ENCODE data around the gene GPC6.

Gene GPC6

GRCh38 chr13:93407551-93407950, 180.9 kb downstream of the GPC6 start:
- no peak for DNase-seq (ENCODE audit: low read depth)
- no peak for TF ChIP-seq CTCF (conservative IDR thresholded peaks at IDR 0.05; ENCODE audit: low read length)

DNA sequence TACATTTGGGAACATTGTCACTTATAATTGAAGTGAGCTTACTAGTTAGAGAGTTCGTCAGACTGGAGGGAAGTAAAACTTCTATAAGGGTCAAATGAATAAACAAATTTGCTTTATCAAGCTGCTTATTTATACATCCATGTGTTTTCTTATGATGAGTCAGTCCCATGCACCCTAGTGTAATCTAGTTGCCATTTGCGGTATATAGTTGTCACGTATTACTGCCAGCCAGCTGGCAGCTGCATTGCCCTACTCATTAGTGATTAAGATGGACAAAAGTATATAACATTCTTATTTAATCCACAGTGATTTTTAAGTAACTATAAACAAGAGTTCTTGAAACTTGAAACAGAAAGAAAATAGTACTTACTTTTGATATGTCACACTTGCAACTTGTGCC, 182.4 kb downstream of the GPC6 start:
- TF ChIP-seq CTCF (conservative IDR thresholded peaks at IDR 0.05; ENCODE audit: low read length), result no peak
- DNase-seq (ENCODE audit: low read depth), result no peak
- no peak overlapping the region for H3K4me3 ChIP-seq (ENCODE audit: low read length)

More at GRCh38 chr13:93407551-93407950, 180.9 kb downstream of the GPC6 start:
- no peak overlapping the region for H3K4me3 ChIP-seq (ENCODE audit: low read length)

DNA sequence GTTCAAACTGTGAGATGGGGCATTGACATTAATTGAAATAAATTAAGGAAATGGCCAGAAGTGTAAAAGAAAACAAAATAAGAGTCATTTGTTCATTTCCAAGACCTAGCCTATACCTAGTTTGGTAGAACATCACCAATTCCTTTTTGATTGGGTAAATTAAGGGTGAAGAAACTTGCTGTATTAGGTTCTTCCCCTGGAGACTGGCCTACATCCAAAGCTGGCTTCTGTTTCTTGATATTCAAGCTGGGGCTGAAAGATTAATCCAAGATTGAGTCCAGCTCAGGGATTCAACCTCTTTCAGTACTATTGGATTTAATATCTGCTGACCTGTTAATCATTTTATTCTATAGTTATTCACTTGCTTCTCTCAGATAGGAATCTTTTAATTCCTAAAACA, 183.2 kb downstream of the GPC6 start:
- no peak for TF ChIP-seq CTCF (conservative IDR thresholded peaks at IDR 0.05; ENCODE audit: low read length)
- DNase-seq (ENCODE audit: low read depth), result no peak
- no peak overlapping the region for H3K4me3 ChIP-seq (ENCODE audit: low read length)

DNA sequence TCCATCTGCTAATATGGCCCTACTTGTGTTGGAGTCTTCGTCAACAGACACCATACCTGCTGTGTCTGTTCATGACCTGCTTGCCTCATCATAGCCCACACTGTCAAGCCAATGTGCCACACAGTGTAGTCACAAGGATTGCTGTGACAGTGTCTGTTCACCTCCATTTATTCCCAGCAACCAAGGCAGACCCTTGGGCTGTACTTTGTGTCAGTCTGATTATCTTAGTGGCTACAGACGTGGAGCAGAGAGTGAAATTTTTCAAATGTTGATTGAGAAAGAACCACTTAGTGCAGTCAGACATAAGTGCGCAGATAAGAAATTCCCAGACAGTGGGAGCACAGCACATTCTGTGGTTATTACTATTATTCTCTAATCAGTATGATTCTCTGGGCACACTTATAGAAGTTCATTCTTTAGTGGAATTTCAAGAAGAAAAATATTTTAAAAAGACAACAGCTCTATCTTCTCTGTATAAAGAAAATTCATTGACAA, 184.6 kb downstream of the GPC6 start:
- no peak overlapping the region for H3K4me3 ChIP-seq (ENCODE audit: low read length)
- no peak for TF ChIP-seq CTCF (conservative IDR thresholded peaks at IDR 0.05; ENCODE audit: low read length)

DNA sequence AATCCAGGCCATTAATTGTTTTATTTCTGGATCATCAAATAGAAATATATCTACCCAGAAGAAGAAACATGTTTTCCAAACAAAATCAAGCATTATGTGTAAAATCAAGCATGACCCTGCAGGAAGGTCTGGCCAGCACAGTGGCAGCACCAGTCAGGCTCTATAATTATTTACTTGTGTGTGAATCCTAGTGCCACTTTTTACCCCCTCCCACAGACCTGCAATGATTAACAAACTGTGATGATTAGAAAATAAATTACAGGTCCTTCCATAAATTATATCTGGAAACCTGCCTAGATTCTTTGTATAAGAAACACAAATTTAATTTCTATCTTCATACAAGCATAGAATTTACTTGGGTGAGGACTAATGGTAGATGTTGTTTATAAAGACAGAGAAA, 186.1 kb downstream of the GPC6 start:
- no peak overlapping the region for H3K4me3 ChIP-seq (ENCODE audit: low read length)
- TF ChIP-seq CTCF (conservative IDR thresholded peaks at IDR 0.05; ENCODE audit: low read length), result no peak
- DNase-seq (ENCODE audit: low read depth), result no peak

More for the DNA sequence above, 184.6 kb downstream of the GPC6 start:
- no peak for DNase-seq (ENCODE audit: low read depth)

DNA sequence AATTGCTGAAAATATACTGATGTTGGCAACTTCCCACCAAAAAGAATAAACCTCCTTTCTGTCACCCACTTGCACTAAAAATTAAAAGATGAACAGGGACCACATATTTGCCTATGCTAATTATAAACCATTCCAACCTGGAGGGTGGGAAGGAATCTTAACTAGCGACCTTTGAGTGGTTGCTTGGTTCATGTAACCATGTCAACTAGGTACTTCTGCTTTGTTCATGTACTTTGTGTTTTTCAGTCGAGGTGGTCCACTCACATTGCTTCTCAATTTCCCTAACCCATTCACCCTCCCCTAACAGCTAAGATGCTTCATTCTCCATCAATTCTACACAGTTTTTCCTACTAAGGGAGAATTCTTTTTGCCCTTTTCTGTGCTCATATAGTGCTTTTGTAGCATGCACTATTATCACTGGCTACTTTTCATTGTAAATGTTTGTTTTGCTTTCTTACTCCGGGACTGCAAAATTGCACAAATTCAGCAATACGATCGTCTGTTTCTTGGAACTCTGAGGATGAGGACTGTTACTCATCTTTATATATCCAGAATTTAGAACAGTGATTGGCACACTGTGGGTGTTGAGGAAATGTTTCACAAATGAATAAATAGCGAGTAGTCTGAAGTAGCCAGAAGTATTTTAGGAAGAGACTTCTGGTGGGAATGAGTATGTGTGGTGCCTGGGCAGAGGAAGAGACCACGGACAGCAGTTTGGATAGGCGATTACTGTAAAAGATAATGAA, 187.5 kb downstream of the GPC6 start:
- TF ChIP-seq CTCF (conservative IDR thresholded peaks at IDR 0.05; ENCODE audit: low read length), result no peak
- no peak for DNase-seq (ENCODE audit: low read depth)
- no peak overlapping the region for H3K4me3 ChIP-seq (ENCODE audit: low read length)

DNA sequence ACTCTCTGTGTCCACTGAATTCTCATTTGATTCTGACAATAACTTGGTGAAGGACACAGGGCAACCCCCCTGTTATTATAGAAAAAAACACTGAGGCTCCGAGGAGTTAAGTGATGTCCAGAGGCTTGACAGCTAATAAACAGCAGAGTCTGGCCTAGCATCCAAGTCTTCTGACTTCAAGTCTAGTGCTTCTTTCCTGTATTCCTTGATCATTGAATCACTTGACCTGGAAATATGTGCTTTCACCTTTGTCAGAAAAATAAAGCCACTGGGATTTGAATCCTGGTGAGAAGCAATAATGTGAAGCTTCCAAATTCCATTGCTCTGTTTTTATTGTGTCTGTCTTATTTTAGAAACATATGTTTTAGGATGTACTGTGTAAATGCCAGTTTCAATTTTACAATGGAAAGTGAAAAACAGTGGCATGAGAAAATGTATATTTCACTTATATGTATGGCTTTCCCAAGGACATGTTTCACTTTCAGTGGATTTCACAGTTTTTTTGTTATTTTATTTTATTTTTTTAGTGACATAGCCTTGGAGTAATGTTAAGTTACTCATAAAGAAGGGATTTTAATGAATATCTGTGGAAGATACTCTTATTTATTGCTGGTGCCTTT, 190.2 kb downstream of the GPC6 start:
- no peak overlapping the region for H3K4me3 ChIP-seq (ENCODE audit: low read length)
- TF ChIP-seq CTCF (conservative IDR thresholded peaks at IDR 0.05; ENCODE audit: low read length), result no peak
- no peak for DNase-seq (ENCODE audit: low read depth)
